Activated T-helper 1 cell treated with anti-CD3 and anti-CD28 coated beads, Interleukin-12 subunit alpha, Interleukin-12 subunit beta, Interleukin-2, Interleukin-4 antibody, amounts not matched to agents 30 ng/mL and 10 ng/mL and 1 ng/mL, durations not matched to agents 14 hours and 24 hours and 36 hours (primary cell): Measurements from ENCODE around the gene KPNB1. TPM values are rescaled to one million over a fixed set of nuclear protein-coding genes. Genes with fewer than 3 reads are reported as not detected.

Experiments used
- DNase-seq: peaks from one replicate; pipeline ENCODE4 v3.0.0; 2021; ENCODE audit warnings: low spot score
- H3K27ac Mint-ChIP-seq: one replicate; pipeline ENCODE4 v1.8.0; 2021; ENCODE audit warnings: mild to moderate bottlenecking, mixed read lengths
- H3K27me3 Mint-ChIP-seq: one replicate; pipeline ENCODE4 v1.8.0; 2022; ENCODE audit warnings: mild to moderate bottlenecking, moderate library complexity, mixed read lengths; ENCODE audit not compliant: insufficient read depth
- H3K36me3 Mint-ChIP-seq: one replicate; pipeline ENCODE4 v1.8.0; 2021; ENCODE audit warnings: low read depth, mixed read lengths
- H3K4me1 Mint-ChIP-seq: one replicate; pipeline ENCODE4 v1.8.0; 2021; ENCODE audit warnings: low read depth, mixed read lengths
- H3K4me3 Mint-ChIP-seq: one replicate; pipeline ENCODE4 v1.8.0; 2021; ENCODE audit warnings: mild to moderate bottlenecking, moderate library complexity, mixed read lengths
- H3K9me3 Mint-ChIP-seq: one replicate; pipeline ENCODE4 v1.8.0; 2021; ENCODE audit warnings: mixed read lengths
- intact Hi-C: fragments of 100-400 bp; cut with micrococcal nuclease; formaldehyde crosslinking; loops from one replicate; pipeline ENCODE4 v1.15.1; 2024
- total RNA-seq: library from RNA; stranded (reverse); gene quantifications from 2 replicates; pipeline ENCODE4 v1.2.3, GENCODE V29; 2022

Gene KPNB1
- total RNA-seq, 1 donor from 2014 or later = 718 TPM

DNA sequence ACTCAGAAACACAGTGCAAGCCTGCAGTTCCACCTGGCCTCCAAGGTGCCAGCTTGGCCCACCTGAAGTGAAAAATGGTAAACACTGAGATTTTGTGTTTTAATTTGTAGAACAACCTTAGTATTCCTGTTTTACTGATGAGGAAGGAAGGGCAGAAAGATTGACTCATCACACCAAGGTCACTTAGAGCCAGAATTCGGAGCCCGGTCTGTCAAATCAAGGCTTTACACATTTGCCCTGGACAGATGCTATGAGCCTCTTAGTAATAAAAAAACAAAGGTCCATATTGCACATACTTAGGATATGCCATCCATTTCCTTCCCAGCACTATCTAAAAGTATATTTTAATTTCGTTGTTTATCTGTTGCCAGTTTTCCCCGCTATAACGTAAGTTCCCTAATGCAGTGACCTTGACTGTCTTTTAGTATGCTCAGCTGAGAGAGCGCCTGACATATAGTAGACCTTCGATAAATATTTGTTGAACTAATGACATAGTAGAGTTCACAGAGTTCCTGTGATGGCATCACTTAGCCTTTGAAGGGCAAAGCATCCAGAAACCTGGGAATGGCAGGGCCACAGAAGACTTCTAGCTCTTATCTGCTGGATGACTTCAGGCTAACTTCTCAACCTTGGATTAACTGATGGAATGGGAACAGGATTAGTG lies 37.1 kb downstream of the KPNB1 start:
- no peaks in the 10 kb centered on the region for H3K27me3 Mint-ChIP-seq
- intact Hi-C loops = no loop called here
- no peak for DNase-seq
- H3K36me3 Mint-ChIP-seq = peaks cover 49% of the 10 kb centered on the region
- peaks cover 14% of the 10 kb centered on the region for H3K4me1 Mint-ChIP-seq
- no peak overlapping the region for H3K4me3 Mint-ChIP-seq
- no peaks in the 10 kb centered on the region for H3K9me3 Mint-ChIP-seq
- no peak overlapping the region for H3K27ac Mint-ChIP-seq

DNA sequence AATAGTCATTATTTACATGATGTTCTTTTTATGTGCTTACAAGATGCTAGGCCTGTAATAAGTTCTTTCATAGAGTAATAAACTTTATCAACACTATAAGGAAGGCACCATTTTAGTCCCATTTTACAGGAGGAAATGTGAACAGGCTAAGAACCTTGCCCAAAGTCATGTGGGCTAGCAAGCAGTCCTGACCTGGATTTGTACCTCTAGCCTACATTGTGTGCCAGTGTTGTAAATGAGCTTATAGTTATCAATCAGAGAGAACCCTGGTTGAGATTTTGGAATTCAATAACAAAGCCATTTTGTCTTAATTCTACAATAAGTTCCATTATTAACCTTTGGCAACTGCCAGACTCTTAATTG lies 37.6 kb downstream of the KPNB1 start:
- Mint-ChIP-seq H3K27me3 (no peaks in the 10 kb centered on the region), H3K4me3 (no peak overlapping the region), H3K27ac (peak overlapping the region; percentile 23), H3K9me3 (no peaks in the 10 kb centered on the region), H3K36me3 (peaks cover 44% of the 10 kb centered on the region), H3K4me1 (peaks cover 14% of the 10 kb centered on the region)
- intact Hi-C loops = no loop called here
- no peak for DNase-seq

DNA sequence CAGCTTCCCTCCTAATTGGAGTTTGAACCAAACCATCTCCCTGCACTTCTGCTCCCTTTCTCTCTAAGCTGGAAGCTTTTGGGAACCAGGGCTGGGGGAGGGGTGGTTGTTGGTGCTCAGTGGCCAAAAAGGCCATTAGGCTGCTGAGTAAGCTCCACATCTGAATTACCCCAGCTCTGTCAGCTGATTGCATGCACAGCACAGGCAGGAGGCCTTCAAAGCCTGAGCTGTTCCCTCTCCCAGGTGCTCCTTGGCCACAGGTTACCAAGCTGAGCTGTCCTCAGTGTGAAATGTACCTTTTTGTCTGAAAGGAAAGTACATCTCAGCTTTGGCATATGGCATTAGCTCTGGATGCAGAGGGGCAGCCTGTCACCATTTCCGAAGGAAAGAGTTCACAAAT lies 38.0 kb downstream of the KPNB1 start:
- no peak for DNase-seq
- intact Hi-C loops = no loop called here
- no peak overlapping the region for H3K4me3 Mint-ChIP-seq
- no peaks in the 10 kb centered on the region for H3K9me3 Mint-ChIP-seq
- peak overlapping the region; percentile 23 for H3K27ac Mint-ChIP-seq
- peaks cover 14% of the 10 kb centered on the region for H3K4me1 Mint-ChIP-seq
- peaks cover 39% of the 10 kb centered on the region for H3K36me3 Mint-ChIP-seq
- no peaks in the 10 kb centered on the region for H3K27me3 Mint-ChIP-seq

DNA sequence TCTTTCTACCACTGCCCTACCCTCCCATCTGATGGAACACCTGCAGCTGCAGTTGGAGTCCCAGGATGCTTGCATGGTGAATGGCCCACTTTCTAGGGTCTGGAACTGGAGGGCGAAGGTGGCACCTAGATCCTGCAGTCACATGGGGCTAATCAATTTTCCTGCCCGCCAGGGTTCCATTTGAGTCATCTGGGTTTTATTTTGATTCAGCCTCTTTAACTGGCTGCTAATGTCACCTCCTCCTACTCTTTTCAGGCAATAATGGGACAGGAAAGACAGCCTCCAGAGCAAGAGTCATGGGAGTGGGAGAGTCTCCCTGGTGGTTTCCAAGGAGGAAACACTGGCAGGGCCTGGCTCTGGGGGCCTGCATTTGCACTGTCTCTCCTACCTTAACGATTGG lies 40.4 kb downstream of the KPNB1 start:
- H3K4me3 Mint-ChIP-seq = no peak overlapping the region
- no peaks in the 10 kb centered on the region for H3K27me3 Mint-ChIP-seq
- intact Hi-C loops = no loop called here
- peaks cover 20% of the 10 kb centered on the region for H3K36me3 Mint-ChIP-seq
- H3K4me1 Mint-ChIP-seq = peaks cover 26% of the 10 kb centered on the region
- H3K9me3 Mint-ChIP-seq = no peaks in the 10 kb centered on the region
- H3K27ac Mint-ChIP-seq = no peak overlapping the region
- no peak for DNase-seq

DNA sequence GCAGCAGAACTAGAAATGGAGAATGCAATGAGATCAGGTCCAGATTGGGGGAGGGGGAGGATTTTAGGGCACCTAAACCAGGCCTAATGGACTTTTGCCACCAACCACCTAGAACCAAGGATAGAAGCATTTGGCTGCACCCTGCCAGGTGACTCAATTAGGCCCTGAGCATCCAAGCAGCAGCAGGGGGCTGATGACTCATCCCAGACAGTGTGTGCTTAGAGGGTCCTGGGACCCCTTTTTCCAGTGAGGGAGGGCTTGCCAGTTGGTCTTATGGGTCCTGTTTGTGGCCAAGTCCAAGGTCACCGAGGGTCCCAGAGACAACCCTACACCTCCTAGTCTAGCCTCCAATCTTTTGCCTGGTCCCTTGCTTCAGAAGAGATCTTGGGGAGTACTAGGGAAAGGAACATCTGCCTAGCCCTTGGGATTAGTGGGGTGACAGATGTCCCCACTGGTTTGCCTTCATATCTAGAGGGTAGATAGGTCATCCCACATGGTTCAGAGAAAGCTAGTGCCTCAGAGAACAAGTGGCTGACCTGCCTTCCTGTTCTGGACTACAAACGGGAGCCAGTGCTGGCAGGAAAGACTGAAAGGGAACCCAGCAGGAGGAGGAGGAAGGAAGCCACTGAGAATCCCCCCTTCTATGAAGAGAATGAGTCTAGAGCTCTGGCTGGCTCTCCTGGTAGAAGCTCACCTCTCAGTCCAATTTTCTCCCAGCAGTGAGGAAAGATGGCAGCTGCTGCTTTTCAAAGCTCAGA lies 42.6 kb downstream of the KPNB1 start:
- H3K9me3 Mint-ChIP-seq = no peaks in the 10 kb centered on the region
- no peaks in the 10 kb centered on the region for H3K27me3 Mint-ChIP-seq
- H3K4me3 Mint-ChIP-seq = peak overlapping the region; percentile 96
- DNase-seq = no peak
- peak overlapping the region; percentile 58 for H3K27ac Mint-ChIP-seq
- intact Hi-C loops = no loop called here
- H3K4me1 Mint-ChIP-seq = peaks cover 44% of the 10 kb centered on the region
- H3K36me3 Mint-ChIP-seq = peaks cover 4% of the 10 kb centered on the region

DNA sequence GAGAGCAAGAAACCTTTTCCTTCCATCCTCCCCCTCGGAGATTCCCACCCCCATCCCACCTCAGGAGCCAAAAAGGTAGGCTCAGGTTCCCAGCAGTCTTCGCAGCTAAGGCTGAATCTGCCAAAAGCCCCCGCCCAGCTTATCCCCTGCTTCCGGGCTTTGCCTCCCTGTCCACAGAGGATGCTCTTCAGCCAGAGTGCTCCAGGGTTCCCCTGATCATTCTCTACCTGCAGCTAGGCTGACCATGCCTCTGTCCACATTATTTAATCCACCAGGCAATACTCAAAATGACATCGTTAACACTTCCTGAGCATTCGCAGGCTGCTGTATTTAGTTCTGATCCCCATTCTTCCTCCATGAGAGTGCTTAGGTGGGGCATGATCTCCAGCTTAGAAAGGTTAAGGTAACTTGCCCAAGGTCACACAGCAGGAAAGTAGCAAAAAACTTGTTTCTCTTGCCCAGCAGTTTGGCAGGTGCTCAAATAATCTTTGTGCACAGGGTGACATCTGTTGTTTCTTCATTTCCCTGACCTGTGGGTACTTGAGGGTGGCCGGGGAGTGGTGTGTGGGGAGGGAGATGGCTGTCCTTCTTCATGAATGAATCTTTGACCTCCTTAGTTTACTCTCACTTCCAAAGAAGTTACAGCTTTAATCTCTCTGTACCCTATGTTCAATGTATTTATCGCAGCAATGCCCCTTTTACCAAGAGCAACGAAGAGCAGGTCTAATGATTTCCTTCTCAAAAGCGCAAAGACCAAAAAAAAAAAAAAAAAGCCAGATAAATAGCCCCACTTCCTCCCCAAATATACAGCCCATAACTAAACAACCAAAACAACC lies 43.4 kb downstream of the KPNB1 start:
- Mint-ChIP-seq H3K27me3 (no peaks in the 10 kb centered on the region), H3K27ac (peak overlapping the region; percentile 89), H3K4me3 (peak overlapping the region; percentile 96), H3K9me3 (no peaks in the 10 kb centered on the region), H3K36me3 (peaks cover 4% of the 10 kb centered on the region), H3K4me1 (peaks cover 44% of the 10 kb centered on the region)
- no peak for DNase-seq
- intact Hi-C loops = no loop called here

DNA sequence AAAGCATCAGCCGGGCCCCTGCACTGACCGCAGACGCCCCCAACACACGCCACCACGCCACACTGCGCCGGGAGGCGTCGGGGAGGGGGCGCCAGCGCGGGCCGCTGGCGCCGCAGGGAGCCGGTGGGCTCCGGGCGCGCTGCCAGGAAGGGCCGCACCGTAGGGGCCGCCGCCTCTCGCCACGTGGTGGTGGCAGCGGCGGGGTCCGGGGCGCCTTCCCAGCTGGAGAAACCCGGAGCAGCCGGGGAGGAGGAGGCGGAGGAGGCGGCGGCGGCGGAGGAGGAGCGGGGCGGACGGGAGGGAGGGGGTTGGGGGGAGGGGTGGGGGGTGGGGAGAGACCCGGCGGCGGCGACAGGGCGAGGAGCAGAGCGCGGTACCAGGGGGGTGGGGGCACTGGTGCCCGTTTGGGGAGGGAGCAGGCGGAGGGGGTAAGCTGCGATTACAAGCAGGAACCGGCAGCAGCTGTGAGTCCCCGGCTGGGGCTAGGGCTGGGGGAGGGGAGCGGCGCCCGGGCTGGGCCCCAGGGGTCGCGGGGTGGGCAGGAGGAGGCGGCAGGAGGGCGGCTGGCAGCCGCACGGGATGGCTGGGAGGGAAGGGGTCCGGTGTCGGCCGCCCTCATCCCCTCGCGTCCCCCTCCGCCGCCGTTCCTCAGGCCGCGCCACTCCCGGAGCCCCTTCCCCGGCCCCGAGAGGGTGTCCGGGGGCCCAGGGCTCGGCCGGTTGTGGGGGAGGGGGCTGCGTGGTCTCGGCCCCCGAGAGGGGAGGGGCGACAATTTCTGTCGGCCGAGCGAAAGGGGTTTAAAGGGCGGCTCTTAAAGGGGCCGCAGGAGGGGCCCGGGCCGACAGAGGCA lies 44.2 kb downstream of the KPNB1 start, which contains the start of gene TBKBP1:
Gene TBKBP1 (plus strand): TSS at position 431 of the 850 bp plus-strand sequence. CDS start 1,952 bp downstream, outside the sequence.
- intact Hi-C loops = loop anchor here (2.0 kb wide), 1 partner anchor 43 kb away; no protein-coding TSS in a partner anchor
- H3K4me1 Mint-ChIP-seq = peaks cover 50% of the 10 kb centered on the region

DNA sequence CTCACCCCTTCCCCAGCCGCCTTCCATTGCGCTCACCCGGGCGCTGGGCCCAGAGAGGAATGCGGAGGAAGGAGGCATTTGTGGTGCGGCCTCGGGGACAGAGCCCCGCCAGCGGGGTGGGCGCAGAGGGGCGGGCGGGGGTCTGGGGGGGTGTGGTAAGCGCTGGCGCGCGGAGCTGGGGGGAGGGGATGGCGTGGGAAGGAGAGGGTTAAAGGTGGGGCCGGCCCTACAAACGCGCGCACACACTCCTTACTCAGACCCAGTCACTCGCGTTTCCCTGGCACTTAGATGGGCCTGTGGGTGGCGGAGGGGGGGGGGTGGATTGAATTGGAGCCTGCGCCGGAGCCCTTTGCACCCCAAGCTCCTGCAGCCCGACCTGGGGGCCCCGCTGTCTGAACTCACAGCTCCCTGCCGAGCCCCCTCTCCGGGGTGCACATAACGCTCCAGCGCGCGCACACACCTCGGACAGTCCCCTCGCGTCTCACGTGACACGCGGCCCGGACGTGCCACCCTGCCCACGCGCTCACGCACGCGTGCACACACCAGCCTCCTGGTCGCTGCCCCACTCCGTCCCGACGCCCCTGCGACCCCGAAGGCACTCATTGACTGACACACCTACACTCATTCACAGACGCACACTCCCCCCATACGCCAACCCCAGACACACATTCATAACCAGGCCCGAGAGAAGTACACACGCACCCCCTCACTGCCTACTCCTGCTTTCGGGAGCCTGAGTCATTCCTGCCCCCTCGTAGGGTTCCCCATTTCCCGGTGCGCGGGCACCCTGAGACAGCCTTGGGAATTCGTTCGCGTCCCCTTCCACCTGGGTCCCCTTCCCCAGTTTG lies 45.1 kb downstream of the KPNB1 start:
- DNase-seq = no peak
- Mint-ChIP-seq H3K36me3 (peaks cover 8% of the 10 kb centered on the region), H3K4me3 (peak overlapping the region; percentile 92), H3K27me3 (no peaks in the 10 kb centered on the region), H3K4me1 (peaks cover 58% of the 10 kb centered on the region), H3K9me3 (no peaks in the 10 kb centered on the region), H3K27ac (peak overlapping the region; percentile 92)
- intact Hi-C loops = loop anchor here (1.0 to 5.0 kb wide), 3 partner anchors 10 to 44 kb away; no protein-coding TSS in a partner anchor

More for the DNA sequence above, 44.2 kb downstream of the KPNB1 start, which contains the start of gene TBKBP1:
- Mint-ChIP-seq H3K9me3 (no peaks in the 10 kb centered on the region), H3K27ac (peak within 1 kb of the TSS; percentile 92), H3K4me3 (peak within 1 kb of the TSS; percentile 96), H3K36me3 (peaks cover 6% of the 10 kb centered on the region), H3K27me3 (no peaks in the 10 kb centered on the region)
- no peak for DNase-seq

DNA sequence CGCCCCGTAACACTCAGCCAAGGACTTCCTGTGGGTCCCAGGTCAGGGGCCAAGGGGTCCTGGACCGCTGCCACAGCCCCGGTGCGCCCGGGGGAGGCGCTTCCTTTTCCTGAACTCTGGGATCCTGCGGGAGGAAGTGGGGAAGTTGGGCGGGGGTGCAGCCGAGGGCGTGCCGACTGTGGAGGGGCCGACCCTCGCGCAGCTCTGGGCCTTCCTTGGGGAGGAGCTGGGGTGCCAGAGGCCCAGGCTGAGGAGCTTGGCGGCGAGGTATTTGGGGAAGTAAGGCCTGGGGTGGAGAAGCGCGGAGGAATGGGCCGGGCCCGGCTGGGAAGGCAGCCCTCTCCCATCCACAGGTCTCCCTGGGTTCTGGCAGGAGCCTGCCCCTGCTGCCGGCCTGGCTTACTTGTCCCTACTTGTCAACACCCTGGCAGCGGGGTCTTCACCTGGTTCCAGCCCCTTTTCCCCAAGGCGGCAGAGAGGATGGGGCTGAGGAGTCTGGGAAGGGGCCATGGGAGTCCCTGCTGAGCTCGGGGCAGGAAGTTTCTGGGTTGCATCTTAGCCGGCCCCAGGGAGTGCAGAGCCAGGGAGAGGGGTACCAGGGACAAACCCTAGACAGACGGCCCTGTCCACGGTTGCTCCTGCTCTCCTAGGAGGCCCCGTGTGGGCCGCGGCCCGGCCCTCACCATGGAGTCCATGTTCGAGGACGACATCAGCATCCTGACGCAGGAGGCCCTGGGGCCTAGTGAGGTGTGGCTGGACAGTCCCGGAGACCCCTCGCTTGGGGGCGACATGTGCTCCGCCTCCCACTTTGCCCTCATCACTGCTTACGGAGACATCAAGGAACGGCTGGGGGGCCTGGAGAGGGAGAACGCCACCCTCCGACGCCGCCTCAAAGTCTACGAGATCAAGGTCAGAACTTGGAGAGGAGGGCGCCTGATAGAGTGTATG lies 46.0 kb downstream of the KPNB1 start:
- Mint-ChIP-seq H3K27me3 (no peaks in the 10 kb centered on the region), H3K4me1 (peaks cover 63% of the 10 kb centered on the region), H3K36me3 (peaks cover 12% of the 10 kb centered on the region), H3K9me3 (no peaks in the 10 kb centered on the region), H3K4me3 (peak overlapping the region; percentile 92), H3K27ac (peak overlapping the region; percentile 92)
- no peak for DNase-seq
- intact Hi-C loops = loop anchor here (1.0 to 5.0 kb wide), 3 partner anchors 10 to 45 kb away; no protein-coding TSS in a partner anchor

DNA sequence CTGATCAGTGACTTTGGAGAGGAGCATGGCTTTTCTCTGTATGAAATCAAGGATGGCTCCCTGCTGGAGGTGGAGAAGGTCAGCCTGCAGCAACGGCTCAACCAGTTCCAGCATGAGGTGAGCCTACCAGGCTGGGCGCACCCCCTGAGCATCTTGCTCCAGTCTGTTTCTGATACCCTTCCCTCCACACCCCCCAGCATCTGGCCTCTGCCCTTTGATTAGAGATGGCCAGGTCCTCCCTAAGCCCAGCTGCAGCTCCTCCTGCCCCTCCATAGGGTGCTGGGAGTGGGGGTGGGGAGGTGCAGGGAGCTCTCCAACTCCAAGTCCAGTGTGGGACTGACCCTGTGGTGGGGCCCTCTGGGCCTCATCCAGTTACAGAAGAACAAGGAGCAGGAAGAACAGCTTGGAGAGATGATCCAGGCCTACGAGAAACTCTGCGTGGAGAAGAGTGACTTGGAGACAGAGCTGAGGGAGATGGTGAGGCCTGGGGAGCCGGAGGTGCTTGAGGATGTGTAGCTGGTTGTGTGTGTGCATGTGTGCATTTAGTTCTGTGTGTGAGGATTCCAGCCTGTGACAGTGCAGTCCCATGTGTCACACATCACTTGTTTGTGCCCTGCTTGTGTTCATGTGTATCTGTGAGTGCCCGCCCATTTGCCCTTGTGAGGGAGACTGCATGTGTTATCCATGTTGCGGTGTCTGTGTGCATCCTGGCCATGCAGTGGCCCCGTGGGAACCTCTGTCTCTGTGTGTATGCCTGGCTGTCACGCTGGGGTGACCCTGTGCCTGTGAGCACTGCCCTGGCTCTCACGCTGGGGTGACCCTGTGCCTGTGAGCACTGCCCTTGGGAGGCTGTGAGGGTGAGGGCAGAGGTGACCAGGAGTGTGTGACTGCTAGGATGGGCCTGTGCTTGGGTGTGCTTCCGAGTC lies 47.3 kb downstream of the KPNB1 start:
- H3K36me3 Mint-ChIP-seq = peaks cover 18% of the 10 kb centered on the region
- H3K27ac Mint-ChIP-seq = no peak overlapping the region
- no peak for DNase-seq
- H3K4me3 Mint-ChIP-seq = no peak overlapping the region
- no peaks in the 10 kb centered on the region for H3K27me3 Mint-ChIP-seq
- H3K9me3 Mint-ChIP-seq = no peaks in the 10 kb centered on the region
- H3K4me1 Mint-ChIP-seq = peaks cover 68% of the 10 kb centered on the region
- intact Hi-C loops = loop anchor here (5.0 kb wide), 1 partner anchor 35 kb away; no protein-coding TSS in a partner anchor
